ENCODE measurements around the gene FADS6. TPM values are rescaled to one million over a fixed set of nuclear protein-coding genes. Genes with fewer than 3 reads are reported as not detected.

Gene FADS6
- total RNA-seq, 4 donors from 2014 or later = 0.19 to 6.0 (median 1.9) TPM

DNA sequence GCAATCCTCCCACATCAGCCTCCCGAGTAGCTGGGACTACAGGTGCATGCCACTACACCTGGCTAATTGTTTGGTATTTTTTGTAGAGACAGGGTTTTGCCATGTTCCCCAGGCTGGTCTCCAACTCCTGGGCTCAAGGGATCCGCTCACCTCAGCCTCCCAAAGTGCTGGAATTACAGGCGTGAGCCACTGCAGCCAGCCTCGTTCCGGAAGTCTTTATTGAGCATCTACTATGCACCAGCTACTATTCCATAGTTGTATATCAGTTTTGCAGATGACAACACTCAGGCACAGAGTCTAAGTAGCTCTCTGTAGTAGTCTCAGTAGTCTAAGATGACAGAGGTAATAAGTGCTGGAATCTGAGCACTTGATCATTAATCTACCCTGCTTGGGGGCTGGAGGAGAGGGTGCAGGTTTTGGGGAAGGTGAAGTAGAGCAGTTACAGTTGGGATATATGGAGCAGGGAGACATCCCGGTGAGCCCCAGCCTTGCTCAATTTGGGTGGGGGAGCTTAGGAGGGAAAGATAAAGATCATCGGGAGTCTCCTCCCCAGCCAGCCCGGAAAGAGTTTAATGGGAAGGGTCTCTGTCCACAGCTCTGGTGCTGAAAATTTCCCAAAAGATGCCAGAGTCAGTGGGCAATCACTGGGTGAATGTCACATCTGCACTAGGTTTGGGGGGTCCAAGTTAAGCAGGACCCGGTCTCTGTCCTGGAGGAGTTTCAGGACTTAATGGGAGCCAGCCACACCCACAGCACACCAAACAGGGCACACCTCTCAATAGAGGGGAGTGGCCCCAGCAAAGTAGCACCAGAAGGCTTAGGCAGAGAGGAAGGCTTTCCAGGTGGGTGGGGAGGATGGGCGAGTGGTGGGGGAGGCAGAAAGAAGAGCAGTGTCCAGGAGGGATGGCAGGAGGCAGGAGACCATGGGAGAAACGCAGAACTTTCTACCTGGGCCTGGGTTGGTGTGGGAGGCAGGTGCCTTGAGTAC lies 43.9 kb upstream of the FADS6 start:
- Histone ChIP-seq H3K27ac (peak overlapping the region in 3 of 4 donors; percentile 19 to 24 (median 22)), H3K4me3 (no peak overlapping the region), H3K4me1 (peaks cover 9 to 59% (median 15%) of the 10 kb centered on the region in 3 donors), H3K27me3 (peaks cover 0 to 92% (median 12%) of the 10 kb centered on the region in 4 donors), H3K9me3 (no peaks in the 10 kb centered on the region), H3K36me3 (peaks cover 0 to 5% (median 0%) of the 10 kb centered on the region in 3 donors)
- DNase-seq = no peak
- WGBS, 2 donors = 54 to 57% methylated on average over 10 to 11 of the region's 11 CpGs
- no peak for TF ChIP-seq POLR2A (IDR thresholded peaks at IDR 0.05)
- TF ChIP-seq, protein P1, sequence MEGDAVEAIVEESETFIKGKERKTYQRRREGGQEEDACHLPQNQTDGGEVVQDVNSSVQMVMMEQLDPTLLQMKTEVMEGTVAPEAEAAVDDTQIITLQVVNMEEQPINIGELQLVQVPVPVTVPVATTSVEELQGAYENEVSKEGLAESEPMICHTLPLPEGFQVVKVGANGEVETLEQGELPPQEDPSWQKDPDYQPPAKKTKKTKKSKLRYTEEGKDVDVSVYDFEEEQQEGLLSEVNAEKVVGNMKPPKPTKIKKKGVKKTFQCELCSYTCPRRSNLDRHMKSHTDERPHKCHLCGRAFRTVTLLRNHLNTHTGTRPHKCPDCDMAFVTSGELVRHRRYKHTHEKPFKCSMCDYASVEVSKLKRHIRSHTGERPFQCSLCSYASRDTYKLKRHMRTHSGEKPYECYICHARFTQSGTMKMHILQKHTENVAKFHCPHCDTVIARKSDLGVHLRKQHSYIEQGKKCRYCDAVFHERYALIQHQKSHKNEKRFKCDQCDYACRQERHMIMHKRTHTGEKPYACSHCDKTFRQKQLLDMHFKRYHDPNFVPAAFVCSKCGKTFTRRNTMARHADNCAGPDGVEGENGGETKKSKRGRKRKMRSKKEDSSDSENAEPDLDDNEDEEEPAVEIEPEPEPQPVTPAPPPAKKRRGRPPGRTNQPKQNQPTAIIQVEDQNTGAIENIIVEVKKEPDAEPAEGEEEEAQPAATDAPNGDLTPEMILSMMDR (IDR thresholded peaks at IDR 0.05) = no peak
- intact Hi-C loops (cut with DNase I) = no loop called here

- Histone ChIP-seq H3K27me3 (peaks cover 0 to 87% (median 12%) of the 10 kb centered on the region in 4 donors), H3K9me3 (no peaks in the 10 kb centered on the region), H3K36me3 (peaks cover 0 to under 1% (median 0%) of the 10 kb centered on the region in 3 donors), H3K4me3 (peak overlapping the region in 3 of 4 donors; percentile 45 to 55 (median 47)), H3K4me1 (peaks cover 9 to 57% (median 15%) of the 10 kb centered on the region in 3 donors), H3K27ac (peak overlapping the region in 3 of 4 donors; percentile 62 to 78 (median 77))
- no peak for TF ChIP-seq POLR2A (IDR thresholded peaks at IDR 0.05)
- TF ChIP-seq, protein P1 (IDR thresholded peaks at IDR 0.05) = peak in 1 of 6 experiments; percentile 2
- DNase-seq = no peak
- 9 to 54% methylated on average over 1 to 6 of the region's 12 CpGs for WGBS, 2 donors
- intact Hi-C loops (cut with DNase I) = no loop called here
Observed at GRCh38 chr17:74936470-74936799, 43.0 kb upstream of the FADS6 start.

DNA sequence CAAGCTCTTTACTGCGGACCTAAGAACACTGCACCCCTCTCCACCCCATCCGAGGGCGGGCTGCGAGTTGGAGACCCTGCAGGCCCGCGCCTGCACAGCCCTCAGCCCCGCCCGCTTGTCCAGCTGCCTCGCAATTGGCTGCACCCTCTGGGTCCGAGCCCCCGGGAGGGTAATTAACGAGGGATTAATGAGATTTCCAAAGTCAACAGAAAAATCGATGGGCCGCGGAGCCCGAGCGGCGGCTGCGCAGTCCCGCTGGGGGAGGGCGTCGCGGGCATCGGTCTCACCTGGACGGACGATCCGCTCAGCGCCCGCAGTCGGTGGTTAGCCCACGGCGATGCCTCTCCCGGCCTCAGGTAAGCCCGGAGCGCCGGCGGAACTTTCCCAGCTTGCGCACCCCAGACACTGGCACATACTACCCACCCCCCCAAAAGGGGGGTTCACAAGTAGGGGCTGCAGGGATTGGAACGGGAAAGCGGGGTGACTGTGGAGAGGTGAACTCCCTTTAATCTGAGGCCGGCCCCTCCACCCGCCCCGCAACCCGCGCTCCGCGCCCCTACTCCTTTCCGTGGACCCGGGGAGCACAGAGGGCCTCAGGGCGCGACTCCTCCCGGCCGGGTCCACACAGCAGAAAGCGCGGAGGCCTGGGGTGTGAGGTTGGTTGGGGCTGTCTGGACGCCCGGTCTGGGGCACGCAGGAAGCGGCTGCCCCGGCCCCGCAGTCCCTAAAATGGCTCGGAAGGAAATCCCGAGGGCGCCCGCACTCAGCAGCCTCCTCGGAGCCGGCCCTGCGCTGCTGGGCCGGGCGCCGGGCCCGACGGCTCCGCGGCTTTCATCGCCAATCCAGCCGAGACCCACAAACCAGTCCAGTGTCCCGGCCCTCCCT lies 42.4 kb upstream of the FADS6 start, which contains the start of gene OTOP3:
OTOP3 (plus strand) TSS at position 314 of the 885 bp plus-strand sequence; CDS start at position 338, 24 bp downstream.
- H3K27ac ChIP-seq = peak within 1 kb of the TSS in 3 of 4 donors; percentile 62 to 78 (median 77)
- 6% methylated on average over 9 of the region's 78 CpGs; no CpG with 5 or more reads in 1 of the 2 donors for WGBS, 2 donors
- H3K4me3 ChIP-seq = peak within 1 kb of the TSS; percentile 30 to 55 (median 46)
- peaks cover 0 to 86% (median 12%) of the 10 kb centered on the region in 4 donors for H3K27me3 ChIP-seq
- H3K36me3 ChIP-seq = no peaks in the 10 kb centered on the region
- intact Hi-C loops (cut with DNase I) = no loop called here
- no peak for TF ChIP-seq POLR2A (IDR thresholded peaks at IDR 0.05)
- TF ChIP-seq, protein P1 (IDR thresholded peaks at IDR 0.05) = no peak
- no peak for DNase-seq
- H3K9me3 ChIP-seq = no peaks in the 10 kb centered on the region
- H3K4me1 ChIP-seq = peaks cover 9 to 64% (median 15%) of the 10 kb centered on the region in 3 donors

- Histone ChIP-seq H3K27me3 (peaks cover 0 to 88% (median 12%) of the 10 kb centered on the region in 4 donors), H3K27ac (peak overlapping the region in 2 of 4 donors; percentile 77 to 78), H3K4me1 (peaks cover 9 to 61% (median 15%) of the 10 kb centered on the region in 3 donors), H3K9me3 (no peaks in the 10 kb centered on the region), H3K4me3 (peak overlapping the region; percentile 30 to 55 (median 46)), H3K36me3 (no peaks in the 10 kb centered on the region)
- TF ChIP-seq, protein P1 (IDR thresholded peaks at IDR 0.05) = no peak
- no peak for TF ChIP-seq POLR2A (IDR thresholded peaks at IDR 0.05)
- intact Hi-C loops (cut with DNase I) = no loop called here
- 68 to 71% methylated on average over 3 of the region's 3 CpGs for WGBS, 2 donors
- no peak for DNase-seq
Observed at GRCh38 chr17:74935048-74935447, 41.6 kb upstream of the FADS6 start.
